GM19395 (cell line): ENCODE results near the gene CD4.

Source experiments
- ATAC-seq: cut with Tn5 transposase; IDR thresholded peaks from one replicate; pipeline ENCODE4 v1.9.1; 2021; ENCODE audit warnings: mild to moderate bottlenecking, moderate library complexity; ENCODE audit not compliant: unreplicated experiment

Gene CD4

GRCh38 chr12:6842075-6842474, 52.7 kb downstream of the CD4 start:
- ATAC-seq = no peak

GRCh38 chr12:6843118-6843902, 54.0 kb downstream of the CD4 start:
- no peak for ATAC-seq

GRCh38 chr12:6845395-6845794, 56.1 kb downstream of the CD4 start:
- no peak for ATAC-seq

GRCh38 chr12:6846316-6846869, 57.1 kb downstream of the CD4 start:
- no peak for ATAC-seq

GRCh38 chr12:6847676-6848075, 58.3 kb downstream of the CD4 start:
- ATAC-seq = no peak

GRCh38 chr12:6849427-6849826, 60.1 kb downstream of the CD4 start:
- no peak for ATAC-seq

GRCh38 chr12:6849976-6850560, 60.7 kb downstream of the CD4 start:
- ATAC-seq = no peak

GRCh38 chr12:6850796-6851152, 61.4 kb downstream of the CD4 start:
- ATAC-seq = no peak

- ATAC-seq = peak; percentile 59
Measured at GRCh38 chr12:6851153-6851920, 62.0 kb downstream of the CD4 start, which contains the start of gene CDCA3. TSS of gene CDCA3 (minus strand) at chr12:6851286. CDS start at chr12:6850952, 334 bp downstream.

GRCh38 chr12:6851921-6852650, 62.8 kb downstream of the CD4 start, which contains the start of gene USP5:
TSS of gene USP5 (plus strand) at chr12:6852150. CDS start at chr12:6852180, 30 bp downstream.
- ATAC-seq = peak; percentile 76

GRCh38 chr12:6852651-6853354, 63.5 kb downstream of the CD4 start:
- no peak for ATAC-seq

- ATAC-seq = no peak
Measured at GRCh38 chr12:6853626-6854025, 64.3 kb downstream of the CD4 start.

GRCh38 chr12:6854036-6854435, 64.7 kb downstream of the CD4 start:
- ATAC-seq = no peak

- no peak for ATAC-seq
Measured at GRCh38 chr12:6855322-6855721, 66.0 kb downstream of the CD4 start.

GRCh38 chr12:6858799-6859198, 69.5 kb downstream of the CD4 start:
- no peak for ATAC-seq

GRCh38 chr12:6860116-6860515, 70.8 kb downstream of the CD4 start:
- no peak for ATAC-seq

- no peak for ATAC-seq
Measured at GRCh38 chr12:6860942-6861341, 71.6 kb downstream of the CD4 start.

- ATAC-seq = no peak
Measured at GRCh38 chr12:6861391-6861790, 72.1 kb downstream of the CD4 start.

GRCh38 chr12:6863033-6863432, 73.7 kb downstream of the CD4 start:
- no peak for ATAC-seq
